NCI-H345 treated with DMSO at 0.1 percent for 48 hours (cell line): ENCODE results near the gene DPP10.

Source experiments
- DNase-seq: peaks from one replicate; lab custom pipeline; 2025; ENCODE audit not compliant: unreplicated experiment; lab: John Stamatoyannopoulos, UW

Gene DPP10

GRCh38 chr2:115635430-115635829, 1193.0 kb downstream of the DPP10 start:
- DNase-seq: no peak

- no peak for DNase-seq
These were observed 1207.3 kb downstream of the DPP10 start for GRCh38 chr2:115649731-115650130.

- no peak for DNase-seq
These were observed 1208.4 kb downstream of the DPP10 start for GRCh38 chr2:115650827-115651226.

GRCh38 chr2:115652652-115653051, 1210.2 kb downstream of the DPP10 start:
- DNase-seq: no peak

GRCh38 chr2:115654362-115654761, 1211.9 kb downstream of the DPP10 start:
- no peak for DNase-seq

GRCh38 chr2:115678129-115678528, 1235.7 kb downstream of the DPP10 start:
- no peak for DNase-seq

- DNase-seq: no peak
These were observed 1241.9 kb downstream of the DPP10 start for GRCh38 chr2:115684345-115684744.

- no peak for DNase-seq
These were observed 1249.0 kb downstream of the DPP10 start for GRCh38 chr2:115691409-115691808.

- no peak for DNase-seq
These were observed 1252.2 kb downstream of the DPP10 start for GRCh38 chr2:115694651-115695050.

GRCh38 chr2:115733190-115733775, 1290.8 kb downstream of the DPP10 start:
- no peak for DNase-seq

- DNase-seq: no peak
These were observed 1295.7 kb downstream of the DPP10 start for GRCh38 chr2:115738111-115738510.

- DNase-seq: no peak
These were observed 1297.1 kb downstream of the DPP10 start for GRCh38 chr2:115739574-115739973.

- no peak for DNase-seq
These were observed 1303.7 kb downstream of the DPP10 start for GRCh38 chr2:115746151-115746550.

GRCh38 chr2:115757286-115757685, 1314.8 kb downstream of the DPP10 start:
- no peak for DNase-seq

- DNase-seq: no peak
These were observed 1321.2 kb downstream of the DPP10 start for GRCh38 chr2:115763601-115764000.

GRCh38 chr2:115771516-115771915, 1329.1 kb downstream of the DPP10 start:
- no peak for DNase-seq

GRCh38 chr2:115774361-115774760, 1331.9 kb downstream of the DPP10 start:
- DNase-seq: no peak

GRCh38 chr2:115779085-115779632, 1336.7 kb downstream of the DPP10 start:
- DNase-seq: no peak

GRCh38 chr2:115782286-115782685, 1339.8 kb downstream of the DPP10 start:
- no peak for DNase-seq

GRCh38 chr2:115796078-115796477, 1353.6 kb downstream of the DPP10 start:
- DNase-seq: no peak

GRCh38 chr2:115807276-115807675, 1364.8 kb downstream of the DPP10 start:
- DNase-seq: no peak

GRCh38 chr2:115825912-115826311, 1383.5 kb downstream of the DPP10 start:
- DNase-seq: no peak

- DNase-seq: no peak
These were observed 1390.8 kb downstream of the DPP10 start for GRCh38 chr2:115833196-115833595.
